Activated CD4-positive, alpha-beta T cell treated with anti-CD3 and anti-CD28 coated beads, Interleukin-2, amount 50 U/mL, for 1 hour (primary cell): ENCODE measurements around the gene ZDHHC18.

Experiments used
- DNase-seq: peaks from one replicate; pipeline ENCODE4 v3.0.0-alpha.2; 2020

Gene ZDHHC18, protein sequence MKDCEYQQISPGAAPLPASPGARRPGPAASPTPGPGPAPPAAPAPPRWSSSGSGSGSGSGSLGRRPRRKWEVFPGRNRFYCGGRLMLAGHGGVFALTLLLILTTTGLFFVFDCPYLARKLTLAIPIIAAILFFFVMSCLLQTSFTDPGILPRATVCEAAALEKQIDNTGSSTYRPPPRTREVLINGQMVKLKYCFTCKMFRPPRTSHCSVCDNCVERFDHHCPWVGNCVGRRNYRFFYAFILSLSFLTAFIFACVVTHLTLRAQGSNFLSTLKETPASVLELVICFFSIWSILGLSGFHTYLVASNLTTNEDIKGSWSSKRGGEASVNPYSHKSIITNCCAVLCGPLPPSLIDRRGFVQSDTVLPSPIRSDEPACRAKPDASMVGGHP

DNA sequence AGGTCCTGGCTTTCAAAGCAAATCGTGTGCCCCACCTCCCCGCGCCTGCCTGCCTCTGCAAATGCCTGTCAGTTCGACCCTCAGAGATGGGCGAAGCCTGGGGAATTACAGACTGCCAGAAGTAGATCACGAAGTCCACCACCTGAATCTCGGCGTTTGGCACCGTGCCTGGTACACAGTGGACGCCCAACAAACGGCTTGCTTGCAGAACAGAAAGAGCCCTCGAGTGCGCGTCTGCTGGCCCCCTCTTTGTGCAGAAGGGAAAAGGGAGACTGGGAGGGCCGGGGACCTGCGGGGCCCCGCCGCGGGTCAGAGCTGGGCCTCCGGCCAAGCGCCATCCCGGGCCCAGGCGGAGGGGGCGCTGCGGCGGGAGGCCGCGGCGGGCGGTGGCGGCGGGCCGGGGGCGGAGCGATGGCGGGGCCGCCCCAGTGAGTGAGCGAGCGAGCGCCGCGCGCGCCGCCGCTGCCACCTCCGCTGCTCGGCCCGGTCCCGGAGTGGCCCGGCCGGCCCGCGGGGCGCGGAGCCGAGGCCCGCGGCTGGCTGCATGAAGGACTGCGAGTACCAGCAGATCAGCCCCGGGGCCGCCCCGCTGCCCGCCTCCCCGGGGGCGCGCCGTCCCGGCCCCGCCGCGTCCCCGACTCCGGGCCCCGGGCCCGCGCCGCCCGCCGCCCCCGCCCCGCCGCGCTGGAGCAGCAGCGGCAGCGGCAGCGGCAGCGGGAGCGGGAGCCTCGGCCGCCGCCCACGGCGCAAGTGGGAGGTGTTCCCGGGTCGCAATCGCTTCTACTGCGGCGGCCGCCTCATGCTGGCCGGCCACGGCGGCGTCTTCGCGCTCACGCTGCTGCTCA, at the start of gene ZDHHC18:
ZDHHC18 (plus strand) TSS at position 428 of the 845 bp plus-strand sequence; CDS start at position 545, 117 bp downstream.
- DNase-seq, result peak; percentile 66

DNA sequence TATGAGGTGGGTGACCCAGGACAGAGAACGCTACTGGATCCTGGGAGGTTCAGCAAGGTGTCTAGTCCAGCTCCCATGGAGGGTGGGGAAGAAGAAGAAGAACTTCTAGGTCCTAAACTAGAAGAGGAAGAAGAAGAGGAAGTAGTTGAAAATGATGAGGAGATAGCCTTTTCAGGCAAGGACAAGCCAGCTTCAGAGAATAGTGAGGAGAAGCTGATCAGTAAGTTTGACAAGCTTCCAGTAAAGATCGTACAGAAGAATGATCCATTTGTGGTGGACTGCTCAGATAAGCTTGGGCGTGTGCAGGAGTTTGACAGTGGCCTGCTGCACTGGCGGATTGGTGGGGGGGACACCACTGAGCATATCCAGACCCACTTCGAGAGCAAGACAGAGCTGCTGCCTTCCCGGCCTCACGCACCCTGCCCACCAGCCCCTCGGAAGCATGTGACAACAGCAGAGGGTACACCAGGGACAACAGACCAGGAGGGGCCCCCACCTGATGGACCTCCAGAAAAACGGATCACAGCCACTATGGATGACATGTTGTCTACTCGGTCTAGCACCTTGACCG, 47.3 kb upstream of the ZDHHC18 start:
- DNase-seq, result no peak

DNA sequence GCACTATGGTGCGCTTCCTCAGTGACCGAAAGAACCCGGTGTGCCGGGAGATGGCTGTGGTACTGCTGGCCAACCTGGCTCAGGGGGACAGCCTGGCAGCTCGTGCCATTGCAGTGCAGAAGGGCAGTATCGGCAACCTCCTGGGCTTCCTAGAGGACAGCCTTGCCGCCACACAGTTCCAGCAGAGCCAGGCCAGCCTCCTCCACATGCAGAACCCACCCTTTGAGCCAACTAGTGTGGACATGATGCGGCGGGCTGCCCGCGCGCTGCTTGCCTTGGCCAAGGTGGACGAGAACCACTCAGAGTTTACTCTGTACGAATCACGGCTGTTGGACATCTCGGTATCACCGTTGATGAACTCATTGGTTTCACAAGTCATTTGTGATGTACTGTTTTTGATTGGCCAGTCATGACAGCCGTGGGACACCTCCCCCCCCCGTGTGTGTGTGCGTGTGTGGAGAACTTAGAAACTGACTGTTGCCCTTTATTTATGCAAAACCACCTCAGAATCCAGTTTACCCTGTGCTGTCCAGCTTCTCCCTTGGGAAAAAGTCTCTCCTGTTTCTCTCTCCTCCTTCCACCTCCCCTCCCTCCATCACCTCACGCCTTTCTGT, 46.0 kb upstream of the ZDHHC18 start:
- DNase-seq, result no peak

DNA sequence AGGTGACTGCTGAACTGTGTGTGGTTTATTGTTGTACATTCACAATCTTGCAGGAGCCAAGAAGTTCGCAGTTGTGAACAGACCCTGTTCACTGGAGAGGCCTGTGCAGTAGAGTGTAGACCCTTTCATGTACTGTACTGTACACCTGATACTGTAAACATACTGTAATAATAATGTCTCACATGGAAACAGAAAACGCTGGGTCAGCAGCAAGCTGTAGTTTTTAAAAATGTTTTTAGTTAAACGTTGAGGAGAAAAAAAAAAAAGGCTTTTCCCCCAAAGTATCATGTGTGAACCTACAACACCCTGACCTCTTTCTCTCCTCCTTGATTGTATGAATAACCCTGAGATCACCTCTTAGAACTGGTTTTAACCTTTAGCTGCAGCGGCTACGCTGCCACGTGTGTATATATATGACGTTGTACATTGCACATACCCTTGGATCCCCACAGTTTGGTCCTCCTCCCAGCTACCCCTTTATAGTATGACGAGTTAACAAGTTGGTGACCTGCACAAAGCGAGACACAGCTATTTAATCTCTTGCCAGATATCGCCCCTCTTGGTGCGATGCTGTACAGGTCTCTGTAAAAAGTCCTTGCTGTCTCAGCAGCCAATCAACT, 45.2 kb upstream of the ZDHHC18 start:
- DNase-seq, result no peak

DNA sequence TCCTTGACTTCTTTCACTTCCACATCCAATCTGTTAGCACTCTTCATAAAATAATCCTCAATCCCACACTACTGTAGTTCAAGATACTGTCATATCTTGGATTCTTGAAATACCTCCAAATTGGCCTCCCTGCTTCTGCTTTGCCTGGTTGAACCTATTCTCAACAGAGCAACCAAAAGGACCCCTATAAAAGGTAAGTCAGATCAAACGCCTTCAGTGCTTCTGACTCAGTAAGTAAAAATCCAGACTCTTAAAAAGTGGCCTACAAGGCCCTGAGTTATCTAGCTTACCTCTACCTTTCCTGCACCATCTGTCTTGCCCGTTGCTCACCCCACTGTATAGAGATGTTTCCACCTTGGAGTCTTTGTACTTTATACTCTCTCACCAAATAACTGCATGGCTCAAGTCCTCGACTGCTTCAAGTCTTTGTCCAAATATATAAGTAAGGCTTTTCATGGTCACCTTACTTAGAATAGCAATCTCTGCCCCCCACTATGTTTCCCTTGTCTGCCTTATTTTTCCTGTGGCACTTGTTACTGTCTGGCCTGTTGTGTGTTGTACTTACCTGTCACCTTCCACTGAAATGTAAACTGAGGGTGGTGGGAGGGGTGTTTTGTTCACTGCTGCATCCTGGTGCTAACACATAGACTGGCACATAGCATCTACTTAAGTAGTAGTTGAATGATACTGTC, 43.8 kb upstream of the ZDHHC18 start:
- DNase-seq, result no peak

DNA sequence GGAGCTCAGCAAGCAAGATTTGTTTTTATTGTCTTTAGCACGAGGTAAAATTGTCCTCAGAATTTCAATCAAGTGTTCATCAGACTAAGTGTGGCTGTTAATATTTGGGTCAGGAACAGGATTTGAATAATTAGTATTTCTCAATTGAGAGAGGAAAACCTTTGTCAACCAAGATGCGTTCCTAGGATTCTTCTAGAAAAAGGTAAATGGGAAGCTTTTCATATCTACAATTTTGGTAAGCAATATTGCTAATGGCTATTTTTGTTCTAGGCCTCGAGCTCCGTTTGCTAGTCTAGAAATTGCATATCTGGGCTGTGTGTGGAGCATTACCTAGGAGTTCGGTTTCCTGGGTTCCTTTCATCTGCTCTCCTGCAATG, 42.9 kb upstream of the ZDHHC18 start:
- DNase-seq, result no peak

DNA sequence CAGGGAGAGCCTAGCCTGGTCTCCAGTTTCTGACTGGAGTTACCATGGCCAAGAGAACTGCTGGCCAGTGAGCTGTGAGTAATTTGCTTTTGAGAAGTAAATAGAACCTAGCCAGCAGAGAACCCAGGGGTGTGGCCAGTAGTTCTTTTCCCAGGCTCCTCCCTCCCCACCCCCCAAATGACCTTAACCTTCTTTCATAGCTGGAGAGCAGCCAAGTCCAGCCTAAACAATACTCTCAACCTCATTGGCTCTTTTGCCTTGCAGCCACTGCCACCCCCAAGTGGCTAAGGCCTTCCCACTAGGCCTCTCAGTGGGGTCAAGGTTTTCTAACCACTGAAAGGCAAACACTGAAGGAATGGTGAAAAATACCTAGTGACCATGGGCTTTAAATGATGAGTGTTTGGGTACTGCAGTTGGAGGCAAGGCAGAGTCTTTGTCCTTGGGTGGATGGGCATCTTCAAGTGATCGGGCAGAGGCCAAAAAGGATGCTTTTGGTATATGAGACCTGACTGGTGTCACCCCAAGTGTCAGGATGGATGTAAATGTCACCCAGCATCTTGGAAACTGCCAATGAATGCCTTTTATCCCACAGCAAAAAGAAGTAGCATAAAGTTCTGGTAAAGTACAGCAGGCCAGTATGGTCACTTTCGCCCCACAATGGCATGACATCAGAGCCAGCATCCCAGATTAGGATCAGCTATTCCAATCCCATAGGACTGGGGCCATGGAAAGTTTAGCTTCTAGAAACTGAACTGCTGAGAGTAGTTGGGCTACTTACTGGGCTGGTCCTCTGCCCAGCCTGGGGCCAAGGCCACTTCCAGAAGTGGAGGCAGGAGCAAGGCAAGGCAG, 42.2 kb upstream of the ZDHHC18 start:
- DNase-seq, result no peak

DNA sequence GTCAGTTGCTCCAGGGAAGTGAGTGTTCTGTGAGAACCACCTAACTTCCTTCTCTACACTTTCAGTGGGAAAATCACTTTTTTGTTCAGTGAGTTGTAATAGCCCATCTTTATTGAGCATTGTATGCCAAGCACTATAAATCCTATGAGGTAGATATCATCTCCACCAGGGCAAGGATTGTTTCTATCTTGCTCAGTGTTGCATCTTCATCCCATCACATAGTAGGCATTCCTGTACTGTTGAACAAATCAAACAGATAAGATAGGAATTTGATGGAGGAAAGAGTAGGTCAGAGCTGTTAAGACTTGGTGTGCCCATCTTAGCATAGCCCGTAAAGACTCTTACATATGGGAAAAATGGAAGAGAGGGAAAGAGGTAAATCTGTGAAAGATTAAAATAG, 41.6 kb upstream of the ZDHHC18 start:
- no peak for DNase-seq

DNA sequence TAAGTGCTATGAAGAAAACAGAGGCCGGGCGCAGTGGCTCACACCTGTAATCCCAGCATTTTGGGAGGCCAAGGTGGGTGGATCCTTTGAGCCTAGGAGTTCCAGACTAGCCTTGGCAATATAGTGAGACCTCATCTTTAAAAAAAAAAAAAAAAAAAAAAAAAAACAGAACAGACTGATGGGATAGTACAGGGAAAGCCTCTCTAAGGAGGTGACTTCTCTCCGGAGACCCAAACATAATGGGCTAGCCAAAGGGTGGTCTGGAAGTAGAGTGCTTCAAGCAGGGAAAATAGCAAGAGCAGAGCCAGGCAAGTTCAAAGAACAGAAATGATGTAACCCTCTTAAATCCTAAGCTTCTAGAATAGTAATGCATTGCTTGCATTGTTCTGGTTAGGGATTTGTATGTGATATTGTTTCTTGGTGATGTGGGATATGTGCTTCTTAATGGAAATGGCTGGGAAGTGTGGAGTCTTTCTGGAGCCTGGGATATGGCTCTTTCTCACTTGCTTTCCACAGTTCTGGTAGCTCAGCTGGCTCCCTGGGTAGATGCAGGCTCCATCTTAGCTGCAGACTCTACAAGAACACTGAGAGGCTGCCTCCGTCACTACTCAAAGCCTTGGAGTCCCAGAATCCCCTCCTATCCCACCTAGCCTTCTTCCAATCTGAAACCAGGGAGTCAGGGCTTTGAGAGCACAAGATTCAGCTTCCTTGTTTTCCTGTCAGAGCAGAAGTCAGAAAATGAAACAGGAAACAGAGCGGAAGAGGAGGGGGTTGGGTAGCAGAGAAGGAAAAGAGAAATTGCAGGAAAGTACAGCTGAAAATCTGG, 40.7 kb upstream of the ZDHHC18 start:
- DNase-seq, result no peak

DNA sequence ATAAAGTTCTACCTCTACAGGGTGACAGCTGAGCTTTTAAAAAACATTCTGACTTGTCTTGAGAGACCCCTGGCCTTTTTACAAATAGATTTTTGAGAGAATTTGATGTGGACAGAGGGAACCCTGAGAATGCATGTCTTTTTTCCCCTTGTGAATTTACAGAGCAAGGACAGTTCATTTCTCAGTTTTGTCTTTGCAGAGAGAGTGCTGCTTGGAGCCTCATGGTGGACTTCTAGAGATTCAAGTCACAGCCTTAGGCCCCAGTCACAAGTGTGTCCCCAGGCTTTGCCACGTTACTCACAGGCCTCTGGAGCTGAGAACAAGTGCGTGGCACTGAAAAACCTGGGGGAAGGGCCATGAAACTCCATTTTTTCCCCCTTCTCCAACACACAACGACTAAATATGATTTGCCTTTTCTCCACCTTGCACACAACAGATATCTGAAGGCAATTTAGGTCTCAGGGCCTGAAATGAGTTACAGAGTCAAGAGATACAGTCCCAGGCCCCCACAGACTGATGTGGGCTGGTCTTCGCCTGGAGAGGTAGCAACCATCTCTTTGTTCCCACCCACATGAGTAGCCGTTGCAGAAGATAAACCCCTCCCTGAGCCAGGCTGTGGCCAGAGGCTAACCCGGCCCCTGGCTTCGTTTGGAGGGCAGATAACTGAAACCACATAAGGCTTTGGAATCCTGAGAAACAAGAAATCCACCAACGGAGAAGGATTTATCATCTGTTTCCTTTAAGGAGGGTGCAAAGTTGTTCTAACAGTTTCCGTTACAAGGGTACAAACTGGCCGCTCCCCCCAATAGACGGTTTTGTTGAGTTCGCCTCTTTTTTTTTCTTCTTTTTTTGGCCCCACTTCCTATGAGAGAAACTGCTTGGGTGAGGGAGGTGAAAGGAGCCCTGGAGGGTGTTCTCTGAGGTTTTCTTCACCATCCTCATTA, 39.8 kb upstream of the ZDHHC18 start:
- peak; percentile 22 for DNase-seq

DNA sequence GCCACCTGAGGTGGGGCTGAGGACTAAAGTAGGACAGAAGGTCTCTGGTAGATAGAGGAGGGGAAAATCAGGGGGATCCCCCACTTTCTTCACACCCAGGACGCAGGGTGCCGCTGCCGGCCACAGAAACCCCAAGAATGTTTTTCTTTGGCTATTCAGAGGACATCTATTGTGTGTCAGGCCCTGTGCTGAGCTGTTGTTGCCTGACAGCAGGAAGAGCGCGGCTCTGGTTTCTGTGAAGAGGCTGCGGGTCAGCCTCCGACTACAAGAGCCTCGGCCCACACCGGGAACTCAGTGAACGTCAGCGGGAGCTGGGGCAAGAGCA, 39.1 kb upstream of the ZDHHC18 start:
- DNase-seq, result peak; percentile 51

DNA sequence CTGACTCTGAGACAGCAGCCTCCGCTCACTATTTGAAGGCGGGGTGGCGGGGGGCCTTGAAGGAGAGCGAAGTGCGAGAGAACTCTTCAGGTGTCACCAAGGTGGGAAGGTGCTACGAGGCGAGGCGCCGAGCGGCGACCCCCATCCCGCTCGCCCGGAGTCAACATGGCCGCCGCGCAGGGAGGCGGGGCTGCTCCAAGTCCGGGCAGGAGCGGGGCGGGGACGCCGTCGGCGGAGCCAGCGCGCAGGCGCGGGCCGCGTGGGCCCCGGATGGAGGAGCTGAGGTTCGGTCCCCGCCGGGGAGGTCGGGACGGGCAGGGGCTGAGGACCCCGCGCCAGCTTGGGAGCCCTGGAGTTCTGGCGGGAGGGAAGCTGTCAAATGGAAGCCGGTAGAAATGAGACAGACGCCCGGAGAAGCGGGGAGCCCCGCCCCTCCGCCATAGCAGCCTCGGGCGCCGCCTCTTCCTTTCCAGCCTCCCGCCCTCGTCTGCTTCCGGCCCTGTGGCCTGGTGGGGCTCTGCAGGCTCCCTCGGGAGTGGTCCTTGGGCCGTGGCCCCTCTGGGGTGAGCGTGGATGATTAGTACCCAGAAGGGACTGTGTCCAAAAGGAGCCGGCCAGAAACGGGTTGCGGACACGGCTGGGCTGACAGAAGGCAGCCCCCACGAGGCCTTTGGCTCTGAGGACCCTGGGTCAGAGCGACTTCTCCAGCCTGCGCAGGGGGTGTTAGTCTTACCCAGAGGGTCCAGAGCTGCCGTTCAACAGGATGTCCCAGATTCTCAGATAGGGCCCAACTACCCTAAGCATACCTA, 38.6 kb upstream of the ZDHHC18 start, which contains the start of gene PIGV:
PIGV (plus strand) TSS at position 245 of the 809 bp plus-strand sequence. CDS start 2,866 bp downstream, outside the sequence.
- peak; percentile 83 for DNase-seq

DNA sequence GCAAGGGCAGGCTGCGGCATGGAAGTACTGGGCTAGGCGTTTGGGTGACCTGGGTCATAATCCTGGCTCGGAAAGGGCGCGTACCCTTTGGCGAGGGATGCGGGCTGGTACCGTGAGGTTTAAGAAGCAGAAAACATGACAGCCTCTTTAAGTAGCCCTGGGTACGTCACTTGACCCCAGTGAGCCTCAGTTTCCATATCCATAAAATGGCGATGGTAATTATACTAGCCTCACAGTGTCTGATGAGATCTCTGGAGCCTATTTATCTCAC, 38.0 kb upstream of the ZDHHC18 start:
- peak; percentile 17 for DNase-seq

DNA sequence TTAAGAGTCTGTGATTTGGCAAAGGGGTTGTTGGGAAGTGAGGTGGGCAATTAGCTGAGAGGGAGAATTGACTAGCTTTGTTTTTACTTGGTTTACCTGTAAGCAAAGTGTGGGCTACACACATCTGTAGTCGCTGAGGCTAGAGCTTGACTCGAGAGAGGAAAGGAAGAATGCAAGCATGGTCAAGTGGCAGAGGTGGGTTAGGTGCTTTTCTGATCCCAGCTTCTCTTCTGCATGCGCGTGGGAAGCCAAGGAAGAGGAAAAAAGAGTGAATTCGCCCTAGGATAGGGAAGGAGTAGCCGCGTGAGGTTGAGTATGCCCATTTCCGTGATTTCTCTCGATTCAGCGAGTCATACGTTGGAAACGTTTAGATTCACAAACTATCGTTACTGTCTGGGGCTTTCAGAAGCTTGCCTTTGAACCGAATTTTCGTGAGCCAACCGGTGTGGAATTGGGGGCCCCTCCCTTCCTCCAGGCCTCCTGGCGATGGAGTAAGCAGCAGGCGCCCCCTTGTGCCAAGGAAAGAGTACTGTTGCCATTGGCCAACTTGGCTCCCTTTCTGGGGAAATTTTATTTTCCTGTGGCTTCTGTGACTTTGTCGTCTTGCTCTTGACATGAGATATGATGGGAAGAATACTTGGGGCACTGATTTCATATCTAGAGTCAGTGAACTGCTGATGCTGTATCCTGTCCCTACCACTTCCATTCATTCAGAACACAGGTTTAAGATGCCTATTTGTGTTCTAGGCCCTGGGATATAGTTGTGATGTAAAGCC, 37.5 kb upstream of the ZDHHC18 start:
- DNase-seq, result peak; percentile 87

DNA sequence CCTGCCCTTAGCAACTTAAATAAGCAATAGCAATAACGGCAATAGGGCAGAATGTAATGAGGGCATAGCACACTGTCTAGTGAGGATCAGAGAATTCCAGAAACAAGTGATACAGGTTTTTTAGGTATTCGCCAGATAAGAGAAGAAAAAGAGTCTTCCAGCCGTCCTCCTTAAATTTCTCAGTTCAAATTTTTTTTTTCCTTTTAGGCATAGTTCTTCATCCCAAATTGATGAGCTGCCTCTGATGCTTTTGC, 36.9 kb upstream of the ZDHHC18 start:
- no peak for DNase-seq

DNA sequence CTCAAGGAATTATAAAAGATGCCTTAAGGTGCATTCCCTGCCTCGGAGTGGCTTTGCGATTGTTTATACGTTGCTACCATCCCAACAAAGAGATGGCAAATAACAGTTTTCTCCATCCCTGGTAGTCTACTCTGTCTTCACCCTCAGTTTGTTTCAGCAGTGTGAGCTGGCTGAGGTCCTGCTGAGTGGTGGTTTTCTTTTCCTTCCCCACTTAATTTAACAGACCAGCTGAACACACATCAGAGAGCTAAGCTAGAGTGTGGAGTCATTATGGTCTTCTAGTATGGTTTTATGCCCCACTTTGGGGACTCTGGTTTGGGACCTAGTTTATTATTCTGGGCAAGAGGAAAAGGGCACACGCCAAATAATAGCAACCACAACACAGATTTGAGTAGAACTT, 36.6 kb upstream of the ZDHHC18 start:
- DNase-seq, result no peak

DNA sequence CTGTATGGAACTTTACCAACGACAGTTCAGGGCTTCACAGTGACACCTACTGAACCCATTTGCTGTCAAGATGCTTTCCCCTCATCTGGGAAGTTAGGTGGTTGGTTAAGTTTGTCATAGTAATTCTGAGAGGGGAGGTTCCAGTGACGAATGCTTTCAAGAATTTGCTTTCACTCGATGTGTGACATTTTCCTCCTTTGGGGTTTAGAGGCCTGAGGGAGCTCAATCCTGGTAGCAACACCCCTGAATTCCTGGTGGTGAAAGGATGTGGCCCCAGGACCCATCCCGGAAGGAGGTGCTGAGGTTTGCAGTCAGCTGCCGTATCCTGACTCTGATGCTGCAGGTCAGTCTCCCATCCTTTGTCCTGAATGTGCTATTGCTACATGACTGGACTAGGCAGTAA, 35.9 kb upstream of the ZDHHC18 start:
- DNase-seq, result no peak

DNA sequence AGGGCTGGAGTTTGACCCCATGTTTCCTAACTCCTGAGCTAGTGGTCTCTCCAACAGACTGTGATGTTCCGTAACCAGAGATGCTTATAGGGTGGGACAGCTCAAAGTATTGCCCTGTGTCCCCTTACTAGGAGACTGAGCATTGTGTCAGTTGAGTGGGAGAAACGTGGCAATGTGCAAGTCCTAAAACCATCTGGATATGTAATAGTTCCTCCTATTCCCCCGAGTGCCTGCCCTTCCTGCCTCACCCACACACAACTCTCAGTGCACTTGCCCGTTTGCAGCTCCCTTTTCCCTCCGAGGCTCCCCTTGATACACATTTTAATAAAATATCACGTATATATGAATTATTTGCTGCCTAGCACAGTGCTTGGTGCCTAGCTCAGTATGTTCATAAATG, 35.3 kb upstream of the ZDHHC18 start:
- DNase-seq, result no peak
